Myocyte (in vitro differentiated cells): ENCODE data around the gene FHOD3. TPM values are rescaled to one million over a fixed set of nuclear protein-coding genes. Genes with fewer than 3 reads are reported as not detected.

Experiments used
- DNase-seq: peaks from one replicate; pipeline ENCODE4 v3.0.0-alpha.2; 2012; ENCODE audit warnings: low read depth
- total RNA-seq: library from RNA; depleted of rRNA; stranded (reverse); fragments of >200 nt; gene quantifications from 2 replicates; pipeline ENCODE4 v1.2.3, GENCODE V29; 2014

Gene FHOD3
- total RNA-seq, 1 donor from 2014 or later: 57.5 TPM

DNA sequence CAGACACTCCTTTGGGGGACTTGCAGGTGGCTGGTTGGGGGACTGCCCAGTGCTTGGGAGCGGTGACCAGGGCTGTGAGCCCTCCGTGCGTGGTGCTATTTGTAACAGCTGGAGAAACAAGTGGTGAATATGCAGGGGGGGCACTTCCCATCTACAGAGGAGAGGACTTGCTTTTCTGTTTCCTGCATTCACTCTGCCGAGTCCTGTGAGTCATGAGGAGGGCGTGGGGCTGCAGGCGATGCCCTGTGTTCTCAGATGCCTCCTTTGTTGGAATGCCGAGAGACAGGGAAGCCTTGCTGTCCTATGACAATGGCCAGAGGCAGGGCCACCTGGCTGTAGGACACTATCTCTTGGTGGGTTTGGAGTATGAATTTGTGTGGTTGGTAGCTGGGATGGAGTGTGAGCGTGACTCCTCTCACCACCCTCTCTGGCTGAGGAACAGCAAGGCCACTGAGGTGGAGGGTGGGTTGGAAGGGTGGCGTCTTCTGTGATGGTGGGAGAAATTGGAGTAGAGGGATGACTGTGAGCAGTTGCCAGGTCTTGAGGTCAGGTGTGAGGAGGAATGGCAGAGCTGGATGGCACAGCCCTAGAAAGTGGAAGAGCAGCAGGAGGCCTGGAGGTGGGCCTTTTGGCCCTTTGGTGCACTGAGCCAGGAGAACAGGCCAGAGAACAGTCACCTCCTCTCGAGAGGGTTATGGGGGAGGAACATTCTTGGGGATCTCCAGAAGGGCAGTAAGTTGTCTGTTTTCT, 24.3 kb downstream of the FHOD3 start:
- peak; percentile 92 for DNase-seq

DNA sequence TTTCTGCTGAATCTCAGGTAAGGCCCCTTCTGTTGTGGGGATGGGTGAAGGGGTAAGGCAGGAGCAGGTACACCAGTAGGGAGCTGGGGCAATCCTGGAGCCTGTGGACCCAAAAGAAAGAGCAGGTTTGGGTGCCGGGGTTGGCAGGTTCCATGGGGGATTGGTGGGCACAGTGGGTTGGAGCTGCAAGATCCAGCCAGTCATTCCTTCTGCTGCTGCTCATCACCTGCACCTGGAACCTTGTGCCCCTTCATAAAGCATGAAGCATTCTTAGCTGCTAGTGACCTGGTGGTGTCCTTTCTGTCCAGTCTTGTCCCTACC, 24.9 kb downstream of the FHOD3 start:
- no peak for DNase-seq

DNA sequence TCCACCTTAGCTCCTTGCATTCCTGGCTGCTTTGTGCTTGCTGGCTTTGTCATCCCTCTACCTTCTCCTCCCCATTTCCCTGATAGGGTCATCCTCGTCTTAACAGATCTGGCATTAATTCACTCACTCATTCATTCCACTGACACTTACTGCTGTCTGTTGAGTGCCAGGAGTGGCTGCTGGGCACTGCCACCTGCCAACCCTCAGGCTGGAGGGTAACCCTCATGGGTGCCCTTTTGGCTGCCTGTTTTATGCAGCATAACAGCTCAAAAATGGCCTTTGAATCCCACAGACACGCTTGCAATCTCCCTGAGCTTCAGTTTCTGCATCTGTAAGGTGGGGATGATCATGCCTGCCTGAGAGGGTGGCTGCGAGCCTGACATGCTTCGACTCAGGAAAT, 25.2 kb downstream of the FHOD3 start:
- no peak for DNase-seq

DNA sequence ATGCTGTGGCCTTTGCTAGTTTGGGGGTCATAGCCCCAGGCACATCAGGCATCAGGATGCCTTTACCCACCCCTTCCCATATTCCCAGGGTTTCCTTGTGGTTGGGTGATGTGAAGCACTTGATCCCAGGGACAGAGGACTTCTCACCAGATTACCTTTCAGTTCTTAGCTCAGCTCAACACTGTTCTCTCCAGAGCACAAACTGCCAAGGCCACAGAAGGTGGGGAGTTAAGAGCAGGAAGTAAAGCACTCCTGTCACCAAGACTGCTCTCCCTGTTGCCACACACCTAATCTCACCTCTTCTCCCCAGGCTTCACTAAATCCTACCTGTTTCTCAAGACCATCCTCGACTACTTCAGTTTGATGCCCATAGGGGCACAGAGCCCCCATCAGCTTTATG, 25.9 kb downstream of the FHOD3 start:
- DNase-seq: no peak

DNA sequence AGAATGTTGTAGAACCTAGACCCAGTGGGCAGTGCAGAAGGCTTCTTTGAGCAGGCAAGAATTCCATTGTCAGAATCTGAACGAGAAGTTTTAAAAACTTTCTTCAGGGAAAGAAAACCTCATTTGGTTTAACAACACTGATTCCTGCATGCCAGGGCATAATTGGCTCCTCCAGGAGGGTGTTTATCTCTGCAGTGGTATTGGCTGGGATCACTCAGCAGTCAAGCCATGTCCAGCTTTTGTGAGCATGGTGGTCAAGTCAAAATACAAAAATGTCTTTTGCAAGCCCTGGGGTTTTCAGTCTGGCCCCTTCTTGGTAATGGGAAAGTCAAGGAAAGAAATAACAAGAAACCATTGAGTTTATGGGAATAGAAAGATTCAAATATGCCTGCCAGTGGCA, 28.3 kb downstream of the FHOD3 start:
- no peak for DNase-seq

DNA sequence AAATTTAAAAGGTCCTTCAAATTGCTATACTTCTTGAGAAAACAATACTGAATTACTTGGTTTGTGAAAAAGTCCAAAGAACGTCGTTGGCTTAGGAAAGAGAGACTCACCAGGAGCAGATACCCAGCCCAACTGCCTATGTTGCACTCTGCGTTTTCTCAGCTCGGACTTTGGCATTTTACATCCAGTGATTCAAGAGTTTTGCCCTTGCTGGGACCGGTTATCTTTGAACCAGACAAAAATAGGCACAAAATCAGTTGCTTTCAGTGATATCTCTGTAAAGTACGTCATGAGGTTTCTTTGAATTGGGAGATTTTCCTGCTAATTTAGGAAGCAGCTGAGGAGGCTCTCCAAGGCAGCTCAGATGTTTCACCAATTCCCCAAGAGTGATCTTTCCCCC, 29.3 kb downstream of the FHOD3 start:
- DNase-seq: no peak

DNA sequence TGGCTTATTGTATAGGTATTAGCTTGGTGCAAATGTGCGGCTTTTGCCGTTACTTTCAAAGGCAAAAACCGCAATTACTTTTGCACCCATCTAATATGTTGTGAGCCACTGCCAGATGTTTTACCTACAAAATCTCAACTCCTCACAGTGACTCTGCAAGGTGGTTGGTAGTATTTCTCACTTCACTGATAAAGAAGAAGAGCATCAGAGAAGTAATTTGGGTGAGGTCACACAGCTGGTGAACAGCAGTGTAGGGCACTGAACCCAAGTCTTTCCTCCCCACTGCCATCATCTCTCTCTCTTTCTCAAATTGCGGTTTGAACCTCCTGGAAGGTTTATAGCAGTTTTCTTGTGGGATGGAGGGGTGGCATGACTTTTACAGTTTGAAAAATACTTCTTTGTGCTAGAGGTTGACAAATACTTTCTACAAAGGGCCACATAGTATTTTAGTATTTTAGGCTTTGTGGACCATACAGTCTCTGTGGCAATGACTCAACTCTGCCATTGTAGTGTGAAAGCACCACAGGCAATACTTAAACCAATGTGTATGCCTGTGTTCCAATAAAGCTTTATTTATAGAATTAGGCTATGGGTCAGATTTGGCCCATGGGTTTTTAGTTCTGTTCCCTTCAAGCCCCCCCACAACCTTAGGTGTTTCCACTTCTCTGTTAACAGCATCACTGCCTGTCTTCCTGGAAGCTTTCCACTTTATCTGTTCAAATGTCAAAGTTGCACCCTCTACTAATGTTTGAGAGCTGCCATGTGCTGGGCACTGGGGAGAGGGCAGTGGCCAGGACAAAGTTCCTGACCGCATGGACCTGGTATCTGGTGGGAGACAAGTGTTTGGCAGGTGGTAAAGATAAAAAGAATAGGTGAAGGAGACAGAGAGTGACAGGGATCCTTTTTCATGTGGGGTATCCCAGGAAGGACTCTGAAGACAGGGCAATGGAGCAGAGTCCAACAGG, 30.1 kb downstream of the FHOD3 start:
- no peak for DNase-seq

DNA sequence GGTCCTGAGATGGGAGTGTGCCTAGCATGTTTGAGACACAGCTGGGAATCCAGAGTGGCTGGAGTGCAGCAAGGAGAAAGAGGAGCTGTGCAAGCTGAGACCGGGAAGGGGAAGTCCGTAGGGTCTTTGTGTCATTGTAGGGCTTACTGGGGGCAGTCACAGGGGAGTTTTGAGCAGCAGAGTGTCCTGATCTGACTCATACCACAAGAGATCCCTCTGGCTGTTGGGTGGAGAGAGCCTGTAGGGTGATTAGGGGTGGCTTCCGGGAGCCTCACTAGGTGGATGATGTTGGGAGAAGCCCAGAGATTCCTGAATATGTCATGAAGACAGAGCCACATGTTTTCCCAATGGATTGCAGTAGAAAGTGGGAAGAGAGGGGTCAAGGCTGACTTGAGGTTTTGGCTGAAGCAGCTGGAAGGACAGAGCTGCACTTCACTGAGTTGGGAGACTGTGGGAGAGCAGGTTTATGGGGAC, 30.9 kb downstream of the FHOD3 start:
- no peak for DNase-seq

DNA sequence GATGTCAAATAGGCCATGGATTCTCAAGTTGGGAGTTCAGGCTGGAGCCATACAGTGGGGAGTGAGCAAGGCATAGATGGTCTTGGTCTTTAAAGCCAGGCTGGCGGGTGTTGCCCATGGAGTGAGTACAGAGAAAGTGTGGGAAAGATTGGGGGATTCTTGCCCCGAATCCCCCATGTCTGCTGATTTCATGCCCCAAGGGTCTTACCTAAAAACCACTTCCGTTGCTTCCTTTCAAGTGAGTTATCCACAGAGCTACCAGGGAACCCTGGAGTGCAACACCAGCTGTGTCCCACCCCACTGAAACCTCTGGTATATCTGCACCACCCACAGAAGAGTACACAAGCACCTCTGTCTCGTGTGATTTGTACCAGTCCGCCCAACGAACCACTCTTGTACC, 31.4 kb downstream of the FHOD3 start:
- no peak for DNase-seq

DNA sequence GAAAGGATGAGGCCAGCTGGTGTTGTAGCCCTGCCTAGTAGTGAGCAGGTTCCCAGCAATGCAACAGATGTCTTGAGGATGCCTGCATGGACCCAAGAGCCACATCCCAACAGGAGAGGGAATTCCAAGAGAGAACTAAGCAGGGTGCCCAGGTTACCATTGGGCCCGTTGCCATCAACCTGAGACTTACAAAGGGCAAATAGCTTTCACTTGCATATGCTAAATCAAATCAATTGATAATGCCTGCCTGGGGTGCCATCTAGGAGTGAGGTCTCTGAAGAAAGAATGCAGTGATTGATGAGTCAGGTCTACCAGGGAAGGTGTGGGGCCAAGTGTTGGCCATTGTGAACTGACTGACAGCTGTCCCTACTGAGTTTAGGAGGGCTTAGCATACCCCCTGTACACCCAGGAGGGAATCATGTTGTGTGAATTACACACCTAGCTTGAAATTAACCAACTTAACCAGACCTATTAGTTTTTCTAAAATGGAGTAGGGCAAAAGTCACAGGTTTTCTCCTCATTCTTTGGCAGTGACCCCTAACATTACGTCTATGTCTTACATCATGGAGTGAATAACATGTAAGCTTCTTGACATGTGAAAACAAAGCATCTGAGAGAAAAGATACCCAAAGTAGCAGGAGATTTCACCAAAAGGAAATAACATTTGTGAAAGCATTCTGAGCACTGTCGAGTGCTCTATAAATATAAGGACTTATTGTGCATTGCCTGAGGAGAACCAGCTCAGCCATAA, 32.3 kb downstream of the FHOD3 start:
- DNase-seq: no peak

DNA sequence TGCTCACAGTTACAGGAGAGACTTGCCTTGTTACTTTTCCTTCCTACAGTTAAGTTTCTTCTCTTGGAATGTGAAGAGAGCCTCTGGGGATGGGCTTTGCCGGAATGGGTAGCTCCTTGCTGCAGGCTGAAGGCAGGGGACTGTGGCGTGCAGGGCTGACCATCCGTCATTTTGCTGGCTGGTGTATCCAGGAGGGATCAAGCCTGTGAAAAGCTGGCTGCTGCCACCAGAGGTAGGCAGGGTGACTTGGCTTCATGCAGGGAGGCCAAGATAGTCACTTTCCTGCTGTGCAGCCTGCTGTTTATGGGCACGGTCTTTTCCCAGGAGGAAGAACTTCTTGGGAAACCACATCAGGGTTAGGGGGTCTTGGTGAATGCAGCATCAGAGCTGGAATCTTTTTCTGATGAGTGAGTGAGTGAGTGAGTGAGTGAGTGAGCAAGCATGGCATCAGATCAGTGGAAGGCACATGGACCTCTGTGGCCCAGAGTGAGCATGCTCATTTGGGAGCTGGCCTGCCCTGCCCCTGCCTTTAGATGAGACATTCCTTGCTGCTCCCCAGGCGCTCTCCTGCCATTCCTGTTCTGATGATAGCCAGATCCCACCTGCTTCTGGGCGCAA, 33.0 kb downstream of the FHOD3 start:
- DNase-seq: no peak

DNA sequence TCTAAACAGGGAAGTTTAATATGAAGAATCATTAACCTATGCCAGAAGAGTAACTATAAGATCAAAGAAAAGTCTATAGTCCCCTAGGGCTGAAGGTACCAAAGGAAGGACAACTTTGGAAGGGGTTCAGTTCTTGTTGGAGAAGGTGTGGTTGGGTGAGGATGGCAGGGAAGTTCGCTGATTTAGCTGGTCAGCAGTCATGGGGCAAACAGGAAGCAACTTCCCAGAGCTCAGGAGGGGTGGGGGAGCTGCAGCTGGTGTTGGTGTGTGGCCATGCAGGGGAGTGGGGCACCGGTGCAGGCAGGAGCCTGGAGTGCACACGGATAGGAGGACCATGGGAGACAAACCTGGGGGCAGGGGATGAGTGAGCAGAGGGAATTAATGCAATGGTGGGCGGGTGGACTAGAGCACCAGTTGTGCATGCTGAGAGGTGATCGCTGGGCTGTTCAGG, 34.0 kb downstream of the FHOD3 start:
- no peak for DNase-seq

DNA sequence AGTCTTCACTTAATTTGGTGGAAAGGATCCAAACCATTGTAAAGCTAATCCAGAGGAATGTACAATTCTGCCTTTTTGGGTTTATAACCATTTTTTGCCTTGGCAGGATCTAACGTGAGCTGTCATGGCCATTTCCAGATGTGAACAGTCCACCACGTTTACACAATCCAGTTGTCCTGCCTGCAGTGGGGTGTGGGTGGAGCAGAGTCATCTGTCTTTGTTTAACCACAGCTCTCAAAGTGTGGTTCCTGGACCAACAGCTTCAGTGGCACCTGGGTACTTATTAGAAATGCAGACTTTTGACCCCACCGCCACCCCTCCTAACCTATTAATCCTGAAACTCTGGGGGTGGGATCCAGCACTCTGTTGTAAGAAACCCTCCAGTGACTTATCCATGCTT, 35.9 kb downstream of the FHOD3 start:
- peak; percentile 31 for DNase-seq

DNA sequence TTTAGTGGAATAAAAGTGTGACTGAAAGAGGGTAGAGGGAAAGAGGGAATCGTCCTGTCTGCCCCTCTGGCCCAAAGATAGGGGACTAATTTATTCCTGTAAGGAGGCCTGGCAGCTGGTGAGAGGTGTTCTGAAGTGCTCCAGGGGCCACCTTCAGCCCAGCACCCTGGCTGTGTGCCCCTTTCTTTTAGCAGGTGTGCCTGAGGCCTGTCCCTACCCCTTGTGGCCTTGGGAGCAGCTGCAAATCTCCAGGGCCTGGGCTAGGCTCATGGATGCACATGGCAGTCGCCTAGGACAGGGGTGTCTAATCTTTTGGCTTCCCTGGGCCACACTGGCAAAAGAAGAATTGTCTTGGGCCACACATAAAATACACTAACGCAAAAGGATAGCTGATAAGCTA, 37.3 kb downstream of the FHOD3 start:
- peak; percentile 26 for DNase-seq

DNA sequence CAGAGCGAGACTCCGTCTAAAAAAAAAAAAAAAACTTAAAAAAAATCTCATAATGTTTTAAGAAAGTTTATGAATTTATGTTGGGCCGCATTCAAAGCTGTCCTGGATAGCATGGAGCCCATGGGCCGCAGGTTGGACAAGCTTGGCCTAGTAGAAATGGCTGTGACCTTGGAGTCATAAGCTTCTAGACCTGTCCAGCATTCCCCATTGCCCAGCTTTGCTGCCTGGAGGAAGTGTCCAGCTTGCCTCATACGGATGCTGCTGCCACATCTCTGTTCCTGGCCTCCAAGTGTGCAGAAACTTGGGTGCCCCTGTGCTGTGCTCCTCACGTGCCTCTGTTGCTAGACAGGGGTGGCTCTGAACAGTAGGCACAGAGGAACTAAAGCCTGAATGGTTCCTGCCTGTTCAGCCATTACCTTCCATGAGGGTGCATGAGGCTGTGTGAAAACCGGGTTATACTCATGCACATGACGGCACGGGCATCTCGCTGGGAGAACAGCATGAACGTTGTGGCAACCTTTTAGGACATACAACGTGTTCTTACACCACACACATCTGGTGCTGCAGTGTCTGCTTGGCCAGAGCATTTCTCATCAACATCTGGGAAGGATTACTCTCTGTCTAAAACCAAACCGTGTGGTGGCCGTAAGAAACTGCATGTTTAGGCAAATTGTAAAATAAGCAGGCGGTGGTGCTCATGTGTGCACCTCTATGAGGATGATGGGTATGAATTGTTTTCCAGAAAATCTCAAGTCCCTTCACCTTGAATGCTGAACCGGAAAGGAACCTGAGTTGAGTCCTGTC, 38.2 kb downstream of the FHOD3 start:
- no peak for DNase-seq

DNA sequence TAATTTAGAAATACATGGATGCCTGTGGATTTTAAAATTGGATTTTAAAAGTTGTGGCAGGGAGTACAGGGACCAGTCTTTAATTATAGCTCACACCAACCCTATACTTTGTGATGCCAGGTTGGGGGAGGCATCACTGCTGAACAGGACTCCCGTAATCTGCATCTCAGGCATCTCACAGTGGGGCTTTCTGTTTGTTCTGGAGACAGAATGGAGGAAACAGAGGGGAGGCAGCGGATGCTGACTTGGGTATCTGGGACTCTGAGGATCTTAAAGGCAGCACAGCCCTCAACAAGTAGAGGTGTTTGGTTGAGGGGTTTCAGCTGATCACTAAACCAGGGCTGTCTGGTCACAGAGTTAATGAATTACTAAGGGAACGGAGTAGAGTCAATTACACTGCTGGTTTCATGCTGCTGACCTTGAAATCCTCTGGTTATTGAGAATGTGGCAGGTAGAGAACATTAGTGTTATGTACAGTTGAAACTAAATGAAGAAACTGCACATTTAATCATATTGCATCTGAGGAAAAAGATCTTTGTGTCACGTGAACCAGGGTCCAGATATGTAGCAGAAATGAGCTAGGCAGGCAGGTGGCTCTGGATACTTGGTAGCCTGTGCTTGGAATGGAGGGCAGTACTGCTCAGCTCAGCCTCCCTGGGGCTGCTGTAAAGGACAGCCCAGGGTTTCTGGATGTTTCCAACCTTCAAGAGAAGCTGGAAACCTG, 40.3 kb downstream of the FHOD3 start:
- DNase-seq: no peak

DNA sequence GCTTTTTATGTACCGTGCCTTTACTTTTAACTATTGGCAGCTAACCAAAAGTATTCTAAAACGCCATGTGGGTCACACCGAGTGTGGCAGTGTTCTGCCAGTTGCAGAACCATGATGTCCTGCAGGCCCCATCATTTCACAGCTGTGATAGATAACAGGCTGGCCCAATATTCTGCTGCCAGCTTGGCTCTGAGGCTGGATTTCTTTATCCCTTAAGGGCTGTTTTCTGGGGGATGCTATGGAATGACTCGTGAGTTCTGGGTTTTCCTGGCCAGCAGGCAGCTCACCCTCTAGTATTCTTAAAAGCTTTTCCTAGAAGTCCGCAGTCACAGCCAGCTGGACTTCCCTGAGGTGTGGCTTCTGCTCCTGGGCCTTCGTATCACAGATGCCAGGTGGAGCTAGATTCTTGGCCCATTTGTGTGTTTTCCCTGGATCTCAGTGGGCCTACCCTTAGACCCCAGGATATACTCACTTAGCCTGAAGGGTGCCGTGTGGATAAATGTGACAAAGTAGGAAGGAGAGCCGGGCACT, 41.0 kb downstream of the FHOD3 start:
- DNase-seq: peak; percentile 21

DNA sequence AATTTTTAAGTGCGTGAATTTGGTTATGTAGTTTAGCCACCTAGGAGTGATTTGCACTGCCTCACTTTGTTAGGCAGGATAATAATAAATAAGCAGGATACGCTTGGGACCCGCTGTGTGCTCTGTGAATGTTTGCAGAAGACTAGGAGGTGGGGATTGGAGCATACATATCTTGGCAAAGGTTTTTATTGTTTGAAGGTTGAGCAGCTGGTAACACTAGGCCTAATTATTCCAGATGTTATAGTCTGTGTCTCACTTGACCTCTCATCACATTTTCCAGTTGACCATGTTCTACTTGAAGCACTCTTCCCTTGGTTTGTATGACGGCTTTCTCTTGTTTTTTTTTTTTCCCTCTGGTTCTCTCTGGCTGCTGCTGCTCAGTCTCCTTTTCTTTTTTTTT, 42.7 kb downstream of the FHOD3 start:
- no peak for DNase-seq

DNA sequence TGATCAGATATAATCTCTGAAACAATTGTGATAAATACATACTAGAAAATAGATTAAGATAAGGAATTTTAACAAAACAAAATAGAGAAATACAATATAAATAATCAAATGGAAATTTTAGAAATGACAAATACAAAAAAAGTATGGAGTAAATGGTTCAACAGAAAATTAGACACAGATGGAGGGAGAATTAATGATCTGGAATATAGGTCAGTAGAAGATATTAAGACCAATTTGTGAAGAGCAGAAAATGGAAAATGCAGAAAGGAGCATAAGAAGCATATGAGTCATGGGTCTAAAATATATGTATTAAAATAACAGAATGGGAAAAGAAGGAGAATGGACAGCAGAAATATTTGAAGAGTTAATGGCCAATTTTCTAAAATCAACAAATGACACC, 44.4 kb downstream of the FHOD3 start:
- no peak for DNase-seq
